Epithelial cell of esophagus (primary cell): ENCODE results near the gene FBXW5.

ENCODE experiments used
- DNase-seq: peaks from one replicate; pipeline ENCODE4 v3.0.0; 2010; ENCODE audit warnings: low read depth
- H3K4me3 ChIP-seq: 2 replicates; pipeline ENCODE4 v1.5.1; 2011; ENCODE audit warnings: mild to moderate bottlenecking, low read length, control low read depth
- CTCF ChIP-seq: IDR thresholded peaks from 2 replicates; pipeline ENCODE4 v1.5.1; 2011; ENCODE audit warnings: low read depth, mild to moderate bottlenecking, low read length, control low read depth, inconsistent platforms; ENCODE audit not compliant: insufficient read depth; ENCODE audit errors: missing control alignments

FBXW5 gene

DNA sequence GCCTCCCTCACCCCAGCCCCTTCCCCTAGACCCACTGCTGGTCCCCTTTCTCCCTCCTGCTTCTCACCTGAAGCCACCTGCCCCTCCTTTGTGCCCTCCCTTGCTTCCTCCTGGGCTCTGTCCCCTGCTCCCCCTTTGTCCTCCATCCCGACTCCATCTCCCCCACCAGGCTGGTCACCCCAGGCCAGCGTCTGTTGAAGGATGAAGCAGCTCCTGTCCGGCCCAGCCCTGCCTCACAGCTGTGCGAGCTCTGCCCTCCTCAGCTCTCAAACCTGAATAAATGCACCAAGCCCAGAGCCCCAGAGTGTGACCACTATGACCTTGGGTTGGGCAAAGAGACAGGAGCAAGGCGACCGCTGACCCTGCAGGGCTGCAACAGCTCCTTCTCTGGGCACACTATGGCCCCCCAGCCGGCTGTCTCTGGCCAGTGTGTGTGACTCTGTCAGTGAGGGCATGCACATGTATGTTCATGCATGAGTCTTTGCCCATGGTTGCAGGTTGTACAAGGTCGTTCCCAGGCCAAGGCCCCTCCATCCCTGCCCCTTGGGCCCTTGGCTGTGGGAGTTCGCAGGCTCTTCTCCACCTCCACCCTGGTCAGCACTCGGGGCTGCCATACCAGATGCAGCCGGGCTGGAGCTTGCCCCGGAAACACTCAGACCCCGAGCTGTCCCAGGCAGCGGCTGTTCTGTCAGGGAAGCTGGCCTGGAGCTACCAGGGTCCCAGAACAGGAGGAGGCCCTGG, 10.8 kb upstream of the FBXW5 start:
- no peak for TF ChIP-seq CTCF
- DNase-seq = no peak
- H3K4me3 ChIP-seq = no peak overlapping the region

- no peak for TF ChIP-seq CTCF
- no peak overlapping the region for H3K4me3 ChIP-seq
- DNase-seq = no peak
Measured at GRCh38 chr9:136954270-136955083, 9.9 kb upstream of the FBXW5 start.

DNA sequence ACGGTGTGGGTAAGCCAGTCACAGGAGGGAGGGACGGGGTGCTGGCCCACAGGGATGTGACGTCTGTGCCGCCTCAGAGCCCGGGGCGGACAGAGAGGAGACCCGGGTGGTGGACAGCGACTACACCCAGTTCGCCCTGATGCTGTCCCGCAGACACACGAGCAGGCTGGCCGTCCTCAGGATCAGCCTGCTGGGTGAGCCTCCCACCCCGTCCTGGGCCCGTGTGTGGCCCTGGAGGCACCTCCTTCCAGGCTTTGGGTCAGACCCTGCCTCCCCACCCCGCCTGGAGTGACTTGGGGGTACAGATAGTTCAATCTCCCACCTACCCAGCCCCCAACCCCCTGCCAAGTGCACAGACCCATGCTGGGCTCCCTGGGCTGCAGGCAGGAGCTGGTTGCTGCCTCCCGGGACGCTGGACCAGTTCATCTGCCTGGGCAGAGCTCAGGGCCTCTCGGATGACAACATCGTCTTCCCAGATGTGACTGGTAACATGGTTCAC, 9.3 kb upstream of the FBXW5 start:
- H3K4me3 ChIP-seq = no peak overlapping the region
- no peak for DNase-seq
- TF ChIP-seq CTCF = no peak

GRCh38 chr9:136952876-136953770, 8.6 kb upstream of the FBXW5 start:
- no peak for DNase-seq
- no peak overlapping the region for H3K4me3 ChIP-seq
- TF ChIP-seq CTCF = no peak

GRCh38 chr9:136952321-136952850, 7.8 kb upstream of the FBXW5 start:
- DNase-seq = no peak
- no peak for TF ChIP-seq CTCF
- H3K4me3 ChIP-seq = no peak overlapping the region

DNA sequence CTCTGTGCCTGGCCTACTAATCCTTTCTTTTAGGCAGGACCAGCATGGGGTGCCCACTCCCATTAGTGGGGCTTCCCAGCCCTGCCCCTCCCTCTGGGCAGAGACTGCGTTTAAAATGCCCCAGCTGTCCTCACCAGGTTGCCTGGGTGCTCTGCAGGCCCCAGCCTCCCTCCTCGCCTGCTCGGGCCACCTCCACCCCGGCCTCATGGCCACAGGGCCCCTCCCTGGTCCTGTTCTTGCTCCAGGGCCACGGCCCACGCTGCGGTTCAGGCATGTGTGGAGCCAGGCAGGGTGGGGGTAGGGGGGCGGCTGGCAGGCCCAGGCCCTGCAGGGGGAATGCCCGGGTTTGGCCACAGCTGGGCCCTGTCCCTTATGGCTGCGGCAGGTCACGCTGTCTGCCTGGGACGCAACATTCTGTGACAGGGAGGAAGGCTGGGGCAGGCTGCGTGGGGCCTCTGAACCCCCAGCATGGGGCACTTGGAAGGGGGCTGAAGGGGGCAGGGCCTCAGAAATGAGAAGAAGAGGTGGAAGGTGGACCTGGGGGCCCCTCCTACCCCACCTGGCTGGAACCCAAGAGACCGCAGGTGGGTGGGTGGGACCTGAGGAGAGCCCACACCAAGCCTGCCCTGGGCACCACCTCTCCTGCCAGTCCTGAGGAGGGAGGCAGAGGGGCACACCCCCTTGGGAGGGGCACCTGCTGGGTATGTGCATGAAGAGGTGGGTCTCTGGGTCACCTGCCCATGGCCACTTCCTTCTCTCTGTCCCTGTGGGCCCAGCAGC, 7.2 kb upstream of the FBXW5 start, which contains the start of gene LCN12:
Gene LCN12, plus strand, starts transcription at position 733 of the 780 bp plus-strand sequence. CDS start 55 bp downstream, outside the sequence.
- no peak within 1 kb of the TSS for H3K4me3 ChIP-seq
- no peak for TF ChIP-seq CTCF
- DNase-seq = no peak
